ENCODE measurements around the gene CACNA2D3.

The CACNA2D3 gene

GRCh38 chr3:54127499-54128056, 5.2 kb downstream of the CACNA2D3 start:
- DNase-seq = no peak

GRCh38 chr3:54131026-54131605, 8.8 kb downstream of the CACNA2D3 start:
- DNase-seq = no peak

GRCh38 chr3:54131890-54132289, 9.5 kb downstream of the CACNA2D3 start:
- no peak for DNase-seq

- DNase-seq = no peak
Observed at GRCh38 chr3:54132685-54133084, 10.3 kb downstream of the CACNA2D3 start.

- no peak for DNase-seq
Observed at GRCh38 chr3:54133196-54133595, 10.8 kb downstream of the CACNA2D3 start.

- DNase-seq = no peak
Observed at GRCh38 chr3:54134155-54134554, 11.8 kb downstream of the CACNA2D3 start.

- DNase-seq = no peak
Observed at GRCh38 chr3:54134713-54135112, 12.4 kb downstream of the CACNA2D3 start.

- DNase-seq = no peak
Observed at GRCh38 chr3:54137311-54137710, 15.0 kb downstream of the CACNA2D3 start.

GRCh38 chr3:54138937-54139547, 16.7 kb downstream of the CACNA2D3 start:
- no peak for DNase-seq

GRCh38 chr3:54139630-54140029, 17.3 kb downstream of the CACNA2D3 start:
- no peak for DNase-seq

GRCh38 chr3:54144284-54144683, 21.9 kb downstream of the CACNA2D3 start:
- no peak for DNase-seq

- no peak for DNase-seq
Observed at GRCh38 chr3:54146506-54147239, 24.3 kb downstream of the CACNA2D3 start.

GRCh38 chr3:54150864-54151467, 28.6 kb downstream of the CACNA2D3 start:
- DNase-seq = no peak

GRCh38 chr3:54153477-54153876, 31.1 kb downstream of the CACNA2D3 start:
- no peak for DNase-seq

GRCh38 chr3:54157860-54158259, 35.5 kb downstream of the CACNA2D3 start:
- DNase-seq = no peak

GRCh38 chr3:54159917-54160316, 37.6 kb downstream of the CACNA2D3 start:
- no peak for DNase-seq

GRCh38 chr3:54163441-54163840, 41.1 kb downstream of the CACNA2D3 start:
- DNase-seq = no peak

GRCh38 chr3:54164192-54164975, 42.0 kb downstream of the CACNA2D3 start:
- DNase-seq = no peak

GRCh38 chr3:54165865-54166264, 43.5 kb downstream of the CACNA2D3 start:
- no peak for DNase-seq

- no peak for DNase-seq
Observed at GRCh38 chr3:54167999-54168398, 45.6 kb downstream of the CACNA2D3 start.

GRCh38 chr3:54168451-54168850, 46.1 kb downstream of the CACNA2D3 start:
- no peak for DNase-seq

- DNase-seq = no peak
Observed at GRCh38 chr3:54169524-54169923, 47.2 kb downstream of the CACNA2D3 start.

GRCh38 chr3:54171509-54171908, 49.2 kb downstream of the CACNA2D3 start:
- DNase-seq = no peak
